Liver (tissue), 9 donors: ENCODE data around the gene IQSEC3. TPM values are rescaled to one million over a fixed set of nuclear protein-coding genes. Genes with fewer than 3 reads are reported as not detected.

ENCODE experiments used
- DNase-seq: peaks from one replicate; pipeline ENCODE4 v3.0.0-alpha.2; 2017; ENCODE audit warnings: low spot score
- H3K27ac ChIP-seq, 2 donors: one replicate each; pipeline ENCODE4 v1.7.0; 2013; ENCODE audit warnings: inconsistent platforms in 2 of 2, low read length in 2 of 2, control low read depth in 1 of 2, low read depth in 1 of 2, mild to moderate bottlenecking in 1 of 2
- H3K27me3 ChIP-seq, 4 donors: one replicate each; pipeline versions ENCODE4 v1.6.1 to v1.7.0; 2013; ENCODE audit warnings: low read length in 3 of 4, inconsistent platforms in 1 of 4, mild to moderate bottlenecking in 1 of 4, moderate library complexity in 1 of 4; ENCODE audit not compliant: control insufficient read depth in 4 of 4, insufficient read depth in 4 of 4
- H3K36me3 ChIP-seq, 4 donors: one replicate each; pipeline versions ENCODE4 v1.6.1 to v1.7.0; 2013; ENCODE audit warnings: low read length in 3 of 4, mild to moderate bottlenecking in 3 of 4, low read depth in 1 of 4, moderate library complexity in 1 of 4; ENCODE audit not compliant: control insufficient read depth in 4 of 4, insufficient read depth in 3 of 4
- H3K4me1 ChIP-seq, 4 donors: one replicate each; pipeline versions ENCODE4 v1.6.1 to v1.7.0; 2013; ENCODE audit warnings: low read length in 3 of 4, mild to moderate bottlenecking in 3 of 4, moderate library complexity in 1 of 4; ENCODE audit not compliant: control insufficient read depth in 4 of 4, insufficient read depth in 4 of 4
- H3K4me3 ChIP-seq, 3 donors: one replicate each; pipeline versions ENCODE4 v1.6.1 to v1.7.0; 2013; ENCODE audit warnings: low read length in 3 of 3, control low read depth in 1 of 3, low read depth in 1 of 3, mild to moderate bottlenecking in 1 of 3
- H3K9ac ChIP-seq, 2 donors: one replicate each; pipeline ENCODE4 v1.7.0; 2013; ENCODE audit warnings: low read length in 2 of 2, mild to moderate bottlenecking in 2 of 2, moderate library complexity in 2 of 2, control low read depth in 1 of 2, low read depth in 1 of 2
- H3K9me3 ChIP-seq, 4 donors: one replicate each; pipeline versions ENCODE4 v1.6.1 to v1.7.0; 2013; ENCODE audit warnings: low read length in 3 of 4; ENCODE audit not compliant: control insufficient read depth in 4 of 4
- ATF3 ChIP-seq: IDR thresholded peaks from 2 replicates; pipeline ENCODE4 v1.6.1; 2016; ENCODE audit warnings: antibody characterized with exemption
- CTCF ChIP-seq: fragments of 150-350 bp; IDR thresholded peaks from 2 replicates; pipeline ENCODE4 v1.5.1; 2017; ENCODE audit warnings: improper control_type of control experiment, low read depth, low read length; ENCODE audit not compliant: missing input control
- EGR1 ChIP-seq, 2 donors: IDR thresholded peaks; 2 replicates each; pipeline ENCODE4 v1.6.1; 2016 to 2018; ENCODE audit warnings: antibody characterized with exemption in 2 of 2, low read depth in 2 of 2
- FOXA1 ChIP-seq: IDR thresholded peaks from 2 replicates; pipeline ENCODE4 v1.6.1; 2016; ENCODE audit warnings: antibody characterized with exemption
- FOXA2 ChIP-seq: IDR thresholded peaks from 2 replicates; pipeline ENCODE4 v1.6.1; 2016; ENCODE audit warnings: antibody characterized with exemption
- GABPA ChIP-seq, 2 donors: IDR thresholded peaks in 1 of 2; conservative IDR thresholded peaks in 1 of 2; 2 replicates each; pipeline ENCODE4 v1.6.1; 2016; ENCODE audit warnings: antibody characterized with exemption in 2 of 2, mild to moderate bottlenecking in 1 of 2, moderate library complexity in 1 of 2
- HNF4A ChIP-seq, 2 donors: conservative IDR thresholded peaks; 2 replicates each; pipeline ENCODE4 v1.6.1; 2016; ENCODE audit warnings: antibody characterized with exemption in 2 of 2, mild to moderate bottlenecking in 2 of 2
- HNF4G ChIP-seq: IDR thresholded peaks from 2 replicates; pipeline ENCODE4 v1.6.1; 2016; ENCODE audit warnings: antibody characterized with exemption
- JUND ChIP-seq, 2 donors: IDR thresholded peaks; 2 replicates each; pipeline ENCODE4 v1.6.1; 2016; ENCODE audit warnings: antibody characterized with exemption in 2 of 2
- MAX ChIP-seq: IDR thresholded peaks from 2 replicates; pipeline ENCODE4 v1.6.1; 2016; ENCODE audit warnings: antibody characterized with exemption
- NR2F2 ChIP-seq: IDR thresholded peaks from 2 replicates; pipeline ENCODE4 v1.6.1; 2016; ENCODE audit warnings: antibody characterized with exemption
- REST ChIP-seq: IDR thresholded peaks from 2 replicates; pipeline ENCODE4 v1.6.1; 2016; ENCODE audit warnings: antibody characterized with exemption, mild to moderate bottlenecking
- RXRA ChIP-seq, 2 donors: IDR thresholded peaks; 2 replicates each; pipeline ENCODE4 v1.6.1; 2017 to 2018; ENCODE audit warnings: antibody characterized with exemption in 2 of 2, mild to moderate bottlenecking in 1 of 2
- TAF1 ChIP-seq: conservative IDR thresholded peaks from 2 replicates; pipeline ENCODE4 v1.6.1; 2016; ENCODE audit warnings: antibody characterized with exemption, mild to moderate bottlenecking
- YY1 ChIP-seq: IDR thresholded peaks from 2 replicates; pipeline ENCODE4 v1.6.1; 2016; ENCODE audit warnings: antibody characterized with exemption, mild to moderate bottlenecking
- WGBS: extraction: QIAGEN DNeasy Blood & Tissue Kit; methylation state at CpG from one replicate; pipeline ENCODE4 v1.1.7; 2013; 5-methylcytosine and 5-hydroxymethylcytosine counted together
- polyA plus RNA-seq, 2 donors: library from polyadenylated mRNA; stranded (reverse) in 1 of 2; unstranded in 1 of 2; fragments of 200-250 nt in 1 of 2; fragments of >200 nt in 1 of 2; fragmentation: Nextera tagmentation in 1 of 2; extraction: Ambion mirVana in 1 of 2; gene quantifications; one replicate each; pipeline versions ENCODE4 v1.2.1 to v1.2.3, GENCODE V29; 2013 to 2015
- total RNA-seq, 2 donors: library from RNA; depleted of rRNA; stranded (reverse); fragments of >200 nt; gene quantifications; one replicate each; pipeline ENCODE4 v1.2.3, GENCODE V29; 2014
- donor health status: healthy.
- donor health status: healthy.
- donor health status: healthy.
- donor health status: healthy.
- donor health status: healthy.

The IQSEC3 gene
- total and polyA plus RNA-seq, 4 donors = under 0.01 to 0.79 (median 0.48) TPM

- Histone ChIP-seq H3K27ac (no peak overlapping the region), H3K27me3 (no peaks in the 10 kb centered on the region), H3K4me3 (no peak overlapping the region), H3K9ac (no peak overlapping the region), H3K9me3 (no peaks in the 10 kb centered on the region), H3K36me3 (no peaks in the 10 kb centered on the region), H3K4me1 (no peaks in the 10 kb centered on the region)
- TF ChIP-seq FOXA2 = no peak
- no peak for TF ChIP-seq RXRA (IDR thresholded peaks at IDR 0.05)
- TF ChIP-seq MAX = no peak
- no peak for TF ChIP-seq REST
- no peak for TF ChIP-seq EGR1 (IDR thresholded peaks at IDR 0.05; ENCODE audit: low read depth in 2 of 2)
- no peak for DNase-seq
- 83% methylated on average over 7 of the region's 7 CpGs for WGBS
These were observed 92.7 kb downstream of the IQSEC3 start for GRCh38 chr12:159156-159782.

- DNase-seq = no peak
- WGBS = 80% methylated on average over 9 of the region's 9 CpGs
- Histone ChIP-seq H3K27ac (no peak overlapping the region), H3K9ac (no peak overlapping the region), H3K4me3 (no peak overlapping the region), H3K4me1 (no peaks in the 10 kb centered on the region), H3K27me3 (no peaks in the 10 kb centered on the region), H3K36me3 (no peaks in the 10 kb centered on the region), H3K9me3 (no peaks in the 10 kb centered on the region)
- no peak for TF ChIP-seq FOXA1
- TF ChIP-seq MAX = no peak
- no peak for TF ChIP-seq HNF4A (conservative IDR thresholded peaks at IDR 0.05)
- TF ChIP-seq HNF4G = no peak
- no peak for TF ChIP-seq NR2F2
- TF ChIP-seq CTCF = no peak
- no peak for TF ChIP-seq JUND (IDR thresholded peaks at IDR 0.05)
- TF ChIP-seq FOXA2 = no peak
- TF ChIP-seq TAF1 = no peak
These were observed 94.3 kb downstream of the IQSEC3 start for GRCh38 chr12:160858-161257.

GRCh38 chr12:161823-162222, 95.3 kb downstream of the IQSEC3 start:
- no peak overlapping the region for H3K27ac ChIP-seq
- no peak overlapping the region for H3K9ac ChIP-seq
- H3K9me3 ChIP-seq = no peaks in the 10 kb centered on the region
- WGBS = 96% methylated on average over 8 of the region's 8 CpGs
- no peaks in the 10 kb centered on the region for H3K36me3 ChIP-seq
- no peak for DNase-seq
- no peaks in the 10 kb centered on the region for H3K27me3 ChIP-seq
- peaks cover 0 to 5% (median 3%) of the 10 kb centered on the region in 4 donors for H3K4me1 ChIP-seq
- no peak overlapping the region for H3K4me3 ChIP-seq
- no peak for TF ChIP-seq HNF4G
- TF ChIP-seq FOXA2 = no peak
- no peak for TF ChIP-seq HNF4A (conservative IDR thresholded peaks at IDR 0.05)
- no peak for TF ChIP-seq MAX
- TF ChIP-seq ATF3 = no peak
- TF ChIP-seq RXRA (IDR thresholded peaks at IDR 0.05) = no peak
- TF ChIP-seq FOXA1 = no peak
- no peak for TF ChIP-seq JUND (IDR thresholded peaks at IDR 0.05)
- TF ChIP-seq CTCF = no peak
- TF ChIP-seq YY1 = no peak
- TF ChIP-seq NR2F2 = no peak
- no peak for TF ChIP-seq GABPA (IDR thresholded peaks at IDR 0.05 in 1 of 2, conservative IDR thresholded peaks at IDR 0.05 in 1 of 2)
